GM10248 (cell line): ENCODE results near the gene TET3.
"Not testable (repeated sequence)": the region's sequence is repeated elsewhere in the genome, so short reads cannot be mapped to it uniquely, and the experiment has no call there.

Experiments used
- CTCF ChIA-PET: fragments of 300-600 bp; sonication (Branson Sonifier 250); formaldehyde crosslinking; extraction: SDS; loops from one replicate; lab custom pipeline; 2021; ENCODE audit warnings: antibody characterized with exemption; lab: Yijun Ruan, JAX
- POLR2A ChIA-PET: fragments of 350-650 bp; sonication (Branson Sonifier 250); formaldehyde crosslinking; extraction: SDS; loops from one replicate; lab custom pipeline; 2020; ENCODE audit warnings: antibody characterized with exemption; lab: Yijun Ruan, JAX
- DNase-seq: peaks from one replicate; pipeline ENCODE4 v3.0.0; 2012; ENCODE audit errors: extremely low spot score
- CTCF ChIP-seq: IDR thresholded peaks from 2 replicates; pipeline ENCODE4 v1.5.1; 2012; ENCODE audit warnings: mild to moderate bottlenecking, low read depth; ENCODE audit errors: extremely low read depth, missing control alignments, control extremely low read depth

The TET3 gene

GRCh38 chr2:73984203-73984921 lies at the start of gene TET3:
Gene TET3, plus strand, starts transcription at chr2:73984910. Its CDS starts 1,494 bp downstream, at chr2:73986404.
- TF ChIP-seq CTCF, result no peak
- ChIA-PET CTCF (no interaction called here), POLR2A (no interaction called here)
- DNase-seq, result peak; percentile 77

- ChIA-PET POLR2A (no interaction called here), CTCF (interaction anchor here (1.1 to 2.3 kb wide), 3 partner anchors 9 to 16 kb away, joined by 3 to 8 read pairs (median 7); no protein-coding TSS in a partner anchor)
- TF ChIP-seq CTCF, result no peak
- no peak for DNase-seq
Observed at GRCh38 chr2:73935641-73936040, 49.1 kb upstream of the TET3 start.

- TF ChIP-seq CTCF, result no peak
- CTCF ChIA-PET, result interaction anchor here (0.9 to 2.6 kb wide), 11 partner anchors 10 to 210 kb away, joined by 3 to 9 read pairs (median 4); partner anchors contain the start of gene DGUOK
- POLR2A ChIA-PET, result interaction anchor here (0.5 kb wide), 1 partner anchor 573 kb away, joined by 3 read pairs; no protein-coding TSS in a partner anchor
- DNase-seq, result no peak
Observed at GRCh38 chr2:73937103-73937885, 47.4 kb upstream of the TET3 start.

GRCh38 chr2:73937899-73938298 lies 46.8 kb upstream of the TET3 start:
- no peak for DNase-seq
- TF ChIP-seq CTCF, result no peak
- CTCF ChIA-PET, result interaction anchor here (0.9 to 2.6 kb wide), 7 partner anchors 13 to 64 kb away, joined by 3 to 7 read pairs (median 4); no protein-coding TSS in a partner anchor
- POLR2A ChIA-PET, result no interaction called here

- ChIA-PET POLR2A (no interaction called here), CTCF (interaction anchor here (0.7 to 2.6 kb wide), 10 partner anchors 9 to 63 kb away, joined by 3 to 7 read pairs (median 4); no protein-coding TSS in a partner anchor)
- no peak for DNase-seq
- no peak for TF ChIP-seq CTCF
Observed at GRCh38 chr2:73938718-73939352, 45.9 kb upstream of the TET3 start.

GRCh38 chr2:73939419-73939818 lies 45.3 kb upstream of the TET3 start:
- peak; percentile 6 for TF ChIP-seq CTCF
- POLR2A ChIA-PET, result no interaction called here
- DNase-seq, result no peak
- CTCF ChIA-PET, result interaction anchor here (0.7 to 2.6 kb wide), 7 partner anchors 10 to 62 kb away, joined by 3 to 7 read pairs (median 4); no protein-coding TSS in a partner anchor

GRCh38 chr2:73940066-73940465 lies 44.6 kb upstream of the TET3 start:
- DNase-seq, POLR2A ChIA-PET, CTCF ChIA-PET: not testable (repeated sequence)
